D721Med (cell line): Measurements from ENCODE around the gene TMEM175.

Experiments
- DNase-seq: peaks from one replicate; pipeline ENCODE4 v3.0.0; 2011; ENCODE audit warnings: low spot score; ENCODE audit not compliant: insufficient read length
- FAIRE-seq: peaks from 2 replicates; lab custom pipeline; 2011; peaks lifted over from hg19 to GRCh38; lab: Jason Lieb, UNC
- CTCF ChIP-seq: IDR thresholded peaks from 2 replicates; pipeline ENCODE4 v1.5.1; 2012; ENCODE audit warnings: mild to moderate bottlenecking, control low read depth; ENCODE audit not compliant: insufficient read depth; ENCODE audit errors: missing control alignments

Gene TMEM175

GRCh38 chr4:906339-907102 is 25.7 kb upstream of the TMEM175 start:
- DNase-seq, result no peak
- no peak for FAIRE-seq
- no peak for TF ChIP-seq CTCF

- DNase-seq, result no peak
- FAIRE-seq, result no peak
- no peak for TF ChIP-seq CTCF
Measured at GRCh38 chr4:907103-907400, 25.2 kb upstream of the TMEM175 start.

GRCh38 chr4:907691-908425 is 24.4 kb upstream of the TMEM175 start:
- DNase-seq (no peak), FAIRE-seq (no peak)
- no peak for TF ChIP-seq CTCF

GRCh38 chr4:909131-909571 is 23.1 kb upstream of the TMEM175 start:
- DNase-seq (no peak), FAIRE-seq (no peak)
- no peak for TF ChIP-seq CTCF

GRCh38 chr4:909821-910220 is 22.4 kb upstream of the TMEM175 start:
- no peak for TF ChIP-seq CTCF
- no peak for FAIRE-seq
- DNase-seq, result no peak

- no peak for TF ChIP-seq CTCF
- DNase-seq (no peak), FAIRE-seq (no peak)
Measured at GRCh38 chr4:910366-911091, 21.7 kb upstream of the TMEM175 start.
